Common myeloid progenitor, CD34-positive (primary cell): ENCODE measurements around the gene KRTAP12-1.
"Not testable (repeated sequence)": the region's sequence is repeated elsewhere in the genome, so short reads cannot be mapped to it uniquely, and the experiment has no call there.

Experiments used
- CTCF ChIA-PET: fragments of 350-600 bp; sonication (Branson Sonifier 250); formaldehyde crosslinking; loops from one replicate; lab custom pipeline; 2021; ENCODE audit warnings: antibody characterized with exemption; lab: Charles Lee
- POLR2A ChIA-PET: fragments of 350-600 bp; sonication (Branson Sonifier 250); formaldehyde crosslinking; loops from one replicate; lab custom pipeline; 2021; ENCODE audit warnings: antibody characterized with exemption; lab: Charles Lee
- DNase-seq, 3 donors: peaks; one replicate each; pipeline versions ENCODE4 v3.0.0 to v3.0.0-alpha.2; 2013
- H3K27ac ChIP-seq, 2 experiments: 1 replicate in 1 of 2; 2 replicates in 1 of 2; pipeline ENCODE4 v1.7.0; 2013; ENCODE audit warnings: inconsistent platforms in 2 of 2, low read length in 2 of 2, mild to moderate bottlenecking in 2 of 2, low read depth in 1 of 2, moderate library complexity in 1 of 2; ENCODE audit not compliant: severe bottlenecking in 2 of 2, insufficient read depth in 1 of 2, poor library complexity in 1 of 2
- H3K27me3 ChIP-seq, 5 experiments: replicated peaks in 2 of 5; 1 replicate in 3 of 5; 2 replicates in 2 of 5; pipeline versions ENCODE4 v1.6.1 to v1.7.0; 2013; ENCODE audit warnings: low read length in 4 of 5, mild to moderate bottlenecking in 2 of 5, moderate library complexity in 2 of 5, inconsistent platforms in 1 of 5; ENCODE audit not compliant: insufficient read depth in 5 of 5, control insufficient read depth in 4 of 5
- H3K36me3 ChIP-seq, 4 experiments: 1 replicate in 2 of 4; 2 replicates in 2 of 4; pipeline versions ENCODE4 v1.6.1 to v1.7.0; 2013; ENCODE audit warnings: low read length in 3 of 4, control low read depth in 1 of 4, mild to moderate bottlenecking in 1 of 4; ENCODE audit not compliant: control insufficient read depth in 4 of 4, insufficient read depth in 4 of 4
- H3K4me1 ChIP-seq, 4 experiments: 1 replicate in 3 of 4; 2 replicates in 1 of 4; pipeline versions ENCODE4 v1.6.1 to v1.7.1; 2013; ENCODE audit warnings: low read length in 3 of 4, mild to moderate bottlenecking in 3 of 4, control low read depth in 1 of 4, inconsistent platforms in 1 of 4, moderate library complexity in 1 of 4; ENCODE audit not compliant: control insufficient read depth in 4 of 4, insufficient read depth in 4 of 4; ENCODE audit errors: control extremely low read depth in 1 of 4
- H3K4me3 ChIP-seq, 7 experiments: 1 replicate in 4 of 7; 2 replicates in 3 of 7; pipeline versions ENCODE4 v1.5.1 to v1.7.0; 2013; ENCODE audit warnings: mild to moderate bottlenecking in 7 of 7, low read length in 6 of 7, moderate library complexity in 6 of 7, inconsistent platforms in 2 of 7, low read depth in 2 of 7, control low read depth in 1 of 7; ENCODE audit not compliant: insufficient read depth in 4 of 7, control insufficient read depth in 1 of 7; ENCODE audit errors: extremely low read depth in 1 of 7
- H3K9me3 ChIP-seq, 5 experiments: 1 replicate in 4 of 5; 2 replicates in 1 of 5; pipeline versions ENCODE4 v1.6.1 to v1.7.1; 2013; ENCODE audit warnings: low read length in 4 of 5, mild to moderate bottlenecking in 2 of 5, inconsistent platforms in 1 of 5, low read depth in 1 of 5, moderate library complexity in 1 of 5; ENCODE audit not compliant: control insufficient read depth in 4 of 5, insufficient read depth in 2 of 5; ENCODE audit errors: control extremely low read depth in 1 of 5
- WGBS: methylation state at CpG from one replicate; pipeline ENCODE4 v1.1.5; 2013; ENCODE audit not compliant: insufficient coverage; 5-methylcytosine and 5-hydroxymethylcytosine counted together

KRTAP12-1 gene

GRCh38 chr21:44697172-44697810 is 15.3 kb upstream of the KRTAP12-1 start, which contains the start of gene KRTAP10-12:
KRTAP10-12 (plus strand) TSS chr21:44697172; CDS start chr21:44697202, 30 bp downstream.
- peaks cover 5 to 80% (median 24%) of the 10 kb centered on the region in 5 experiments for H3K27me3 ChIP-seq
- CTCF ChIA-PET, H3K27ac ChIP-seq, H3K4me3 ChIP-seq, DNase-seq, H3K4me1 ChIP-seq, H3K36me3 ChIP-seq, POLR2A ChIA-PET: not testable (repeated sequence)
- WGBS = 60% methylated on average over 5 of the region's 21 CpGs
- peaks cover 0 to 15% (median 8%) of the 10 kb centered on the region in 5 experiments for H3K9me3 ChIP-seq

GRCh38 chr21:44696572-44696971 is 14.6 kb upstream of the KRTAP12-1 start:
- Histone ChIP-seq H3K27ac (no peak overlapping the region), H3K36me3 (no peaks in the 10 kb centered on the region), H3K27me3 (peaks cover 5 to 73% (median 22%) of the 10 kb centered on the region in 5 experiments), H3K4me1 (no peaks in the 10 kb centered on the region), H3K4me3 (no peak overlapping the region), H3K9me3 (peaks cover 0 to 18% (median 8%) of the 10 kb centered on the region in 5 experiments)
- POLR2A ChIA-PET = no interaction called here
- WGBS = 87% methylated on average over 8 of the region's 10 CpGs
- no peak for DNase-seq
- CTCF ChIA-PET = no interaction called here

GRCh38 chr21:44695641-44696040 is 13.7 kb upstream of the KRTAP12-1 start:
- no peaks in the 10 kb centered on the region for H3K4me1 ChIP-seq
- ChIA-PET CTCF (no interaction called here), POLR2A (no interaction called here)
- H3K36me3 ChIP-seq = no peaks in the 10 kb centered on the region
- WGBS = 95% methylated on average over 7 of the region's 8 CpGs
- H3K27me3 ChIP-seq = peaks cover 4 to 68% (median 19%) of the 10 kb centered on the region in 5 experiments
- no peak for DNase-seq
- H3K4me3 ChIP-seq = no peak overlapping the region
- H3K9me3 ChIP-seq = peaks cover 0 to 18% (median 8%) of the 10 kb centered on the region in 5 experiments
- H3K27ac ChIP-seq = no peak overlapping the region

GRCh38 chr21:44695184-44695583 is 13.2 kb upstream of the KRTAP12-1 start:
- Histone ChIP-seq H3K27ac (no peak overlapping the region), H3K4me1 (no peaks in the 10 kb centered on the region), H3K4me3 (no peak overlapping the region), H3K27me3 (peaks cover 5 to 68% (median 16%) of the 10 kb centered on the region in 5 experiments), H3K36me3 (no peaks in the 10 kb centered on the region), H3K9me3 (peaks cover 0 to 18% (median 8%) of the 10 kb centered on the region in 5 experiments)
- no peak for DNase-seq
- 86% methylated on average over 6 of the region's 8 CpGs for WGBS
- POLR2A ChIA-PET = no interaction called here
- CTCF ChIA-PET = no interaction called here

- Histone ChIP-seq H3K36me3 (no peaks in the 10 kb centered on the region), H3K4me3 (no peak overlapping the region), H3K27ac (no peak overlapping the region), H3K9me3 (peaks cover 0 to 18% (median 8%) of the 10 kb centered on the region in 5 experiments), H3K4me1 (no peaks in the 10 kb centered on the region), H3K27me3 (peaks cover 4 to 66% (median 15%) of the 10 kb centered on the region in 5 experiments)
- CTCF ChIA-PET = no interaction called here
- no peak for DNase-seq
- POLR2A ChIA-PET = no interaction called here
- 67% methylated on average over 11 of the region's 11 CpGs for WGBS
Observed at GRCh38 chr21:44694776-44695175, 12.8 kb upstream of the KRTAP12-1 start.

- no CpG with 5 or more reads among the region's 2 CpGs for whole genome bisulfite sequencing
- ChIA-PET CTCF (no interaction called here), POLR2A (no interaction called here)
- DNase-seq = no peak
- Histone ChIP-seq H3K36me3 (no peaks in the 10 kb centered on the region), H3K4me3 (no peak overlapping the region), H3K9me3 (peaks cover 0 to 18% (median 8%) of the 10 kb centered on the region in 5 experiments), H3K27ac (no peak overlapping the region), H3K27me3 (peaks cover 2 to 49% (median 8%) of the 10 kb centered on the region in 5 experiments), H3K4me1 (no peaks in the 10 kb centered on the region)
Observed at GRCh38 chr21:44692798-44693512, 11.0 kb upstream of the KRTAP12-1 start.

GRCh38 chr21:44691686-44692085 is 9.7 kb upstream of the KRTAP12-1 start:
- no peak overlapping the region for H3K4me3 ChIP-seq
- H3K27ac ChIP-seq = no peak overlapping the region
- H3K36me3 ChIP-seq = no peaks in the 10 kb centered on the region
- no peak for DNase-seq
- CTCF ChIA-PET = no interaction called here
- POLR2A ChIA-PET = interaction anchor here (0.7 kb wide), 1 partner anchor 19 kb away, joined by 4 read pairs; no protein-coding TSS in a partner anchor
- peaks cover 0 to 18% (median 8%) of the 10 kb centered on the region in 5 experiments for H3K9me3 ChIP-seq
- H3K27me3 ChIP-seq = peaks cover 4 to 38% (median 8%) of the 10 kb centered on the region in 5 experiments
- H3K4me1 ChIP-seq = peaks cover 0 to 6% (median 3%) of the 10 kb centered on the region in 4 experiments
- WGBS = 100% methylated on average over 1 of the region's 2 CpGs
